Measurements from ENCODE around the gene CDCA5.
A peak's percentile ranks its signal among the peaks of the same experiment; 100 is the strongest.

CDCA5 gene

GRCh38 chr11:65047581-65048422 lies 36.0 kb downstream of the CDCA5 start:
- DNase-seq (ENCODE audit: low read depth in 1 of 2, low spot score in 1 of 2): no peak

GRCh38 chr11:65045728-65046127 lies 38.1 kb downstream of the CDCA5 start:
- no peak for DNase-seq (ENCODE audit: low read depth in 1 of 2, low spot score in 1 of 2)

- no peak for DNase-seq (ENCODE audit: low read depth in 1 of 2, low spot score in 1 of 2)
These were observed 38.8 kb downstream of the CDCA5 start for GRCh38 chr11:65045061-65045460.

- DNase-seq (ENCODE audit: low read depth in 1 of 2, low spot score in 1 of 2): no peak
These were observed 39.8 kb downstream of the CDCA5 start for GRCh38 chr11:65043881-65044501.

GRCh38 chr11:65042891-65043290 lies 40.9 kb downstream of the CDCA5 start:
- no peak for DNase-seq (ENCODE audit: low read depth in 1 of 2, low spot score in 1 of 2)

- peak; percentile 73 to 76 for DNase-seq (ENCODE audit: low read depth in 1 of 2, low spot score in 1 of 2)
These were observed 42.8 kb downstream of the CDCA5 start, which contains the start of gene SAC3D1 for GRCh38 chr11:65040847-65041622. SAC3D1 (plus strand) TSS chr11:65041210; CDS start chr11:65041293, 83 bp downstream.

GRCh38 chr11:65040520-65040846 lies 43.4 kb downstream of the CDCA5 start:
- no peak for DNase-seq (ENCODE audit: low read depth in 1 of 2, low spot score in 1 of 2)

- DNase-seq (ENCODE audit: low read depth in 1 of 2, low spot score in 1 of 2): no peak
These were observed 46.9 kb downstream of the CDCA5 start for GRCh38 chr11:65036931-65037330.

- DNase-seq (ENCODE audit: low read depth in 1 of 2, low spot score in 1 of 2): no peak
These were observed 48.3 kb downstream of the CDCA5 start for GRCh38 chr11:65035579-65035978.

- DNase-seq (ENCODE audit: low read depth in 1 of 2, low spot score in 1 of 2): no peak
These were observed 49.4 kb downstream of the CDCA5 start for GRCh38 chr11:65034423-65034822.

- DNase-seq (ENCODE audit: low read depth in 1 of 2, low spot score in 1 of 2): no peak
These were observed 51.6 kb downstream of the CDCA5 start for GRCh38 chr11:65032216-65032615.
